ENCODE data around the gene MCHR2.

DNA sequence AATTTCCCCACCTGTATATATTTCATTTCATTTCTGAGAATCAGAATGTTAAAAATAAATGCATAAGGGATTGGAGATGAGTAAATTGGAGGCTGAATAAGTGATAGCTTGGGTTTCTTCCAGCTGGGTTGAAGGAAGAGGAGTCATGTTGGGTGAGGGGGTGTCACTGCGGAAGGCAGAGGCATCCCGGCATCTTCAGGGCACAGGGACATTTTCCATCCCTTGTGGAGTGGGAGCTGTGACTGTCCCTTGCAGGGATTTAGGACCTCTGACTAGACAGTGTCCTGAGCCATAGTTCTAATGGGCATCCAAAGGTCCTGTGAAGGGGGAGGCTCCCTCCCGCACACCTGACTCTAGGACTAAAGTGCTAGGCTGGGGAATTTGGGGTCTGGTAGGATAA lies 2.1 kb downstream of the MCHR2 start:
- no peak for TF ChIP-seq SALL2 (CRISPR knock-in tag; IDR thresholded peaks at IDR 0.05)
- TF ChIP-seq NCOA1 (CRISPR knock-in tag; IDR thresholded peaks at IDR 0.05) = no peak
- TF ChIP-seq CEBPZ (IDR thresholded peaks at IDR 0.05; ENCODE audit: low read length) = no peak
- TF ChIP-seq, protein P1, sequence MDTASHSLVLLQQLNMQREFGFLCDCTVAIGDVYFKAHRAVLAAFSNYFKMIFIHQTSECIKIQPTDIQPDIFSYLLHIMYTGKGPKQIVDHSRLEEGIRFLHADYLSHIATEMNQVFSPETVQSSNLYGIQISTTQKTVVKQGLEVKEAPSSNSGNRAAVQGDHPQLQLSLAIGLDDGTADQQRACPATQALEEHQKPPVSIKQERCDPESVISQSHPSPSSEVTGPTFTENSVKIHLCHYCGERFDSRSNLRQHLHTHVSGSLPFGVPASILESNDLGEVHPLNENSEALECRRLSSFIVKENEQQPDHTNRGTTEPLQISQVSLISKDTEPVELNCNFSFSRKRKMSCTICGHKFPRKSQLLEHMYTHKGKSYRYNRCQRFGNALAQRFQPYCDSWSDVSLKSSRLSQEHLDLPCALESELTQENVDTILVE (CRISPR knock-in tag; IDR thresholded peaks at IDR 0.05) = no peak
- no peak for TF ChIP-seq FOXA1 (IDR thresholded peaks at IDR 0.05)
- no peak for TF ChIP-seq FOXA1 (CRISPR knock-in tag; IDR thresholded peaks at IDR 0.05)
- TF ChIP-seq AGO1 (IDR thresholded peaks at IDR 0.05; ENCODE audit: low read depth, low read length, poor library complexity, severe bottlenecking) = no peak
- TF ChIP-seq CTCF (CRISPR knock-in tag; IDR thresholded peaks at IDR 0.05) = no peak
- TF ChIP-seq MAX (IDR thresholded peaks at IDR 0.05) = no peak
- TF ChIP-seq STAG1 (CRISPR knock-in tag; IDR thresholded peaks at IDR 0.05) = no peak
- no peak for TF ChIP-seq BRCA1 (CRISPR knock-in tag; IDR thresholded peaks at IDR 0.05)
